Liver (tissue), 3 donors: ENCODE measurements around the gene TMEM35B.

Source experiments
- EGR1 ChIP-seq, 2 donors: IDR thresholded peaks; 2 replicates each; pipeline ENCODE4 v1.6.1; 2016 to 2018; ENCODE audit warnings: antibody characterized with exemption in 2 of 2, low read depth in 2 of 2
- FOXA1 ChIP-seq: IDR thresholded peaks from 2 replicates; pipeline ENCODE4 v1.6.1; 2016; ENCODE audit warnings: antibody characterized with exemption
- GABPA ChIP-seq, 2 donors: IDR thresholded peaks in 1 of 2; conservative IDR thresholded peaks in 1 of 2; 2 replicates each; pipeline ENCODE4 v1.6.1; 2016; ENCODE audit warnings: antibody characterized with exemption in 2 of 2, mild to moderate bottlenecking in 1 of 2, moderate library complexity in 1 of 2
- JUND ChIP-seq, 2 donors: IDR thresholded peaks; 2 replicates each; pipeline ENCODE4 v1.6.1; 2016; ENCODE audit warnings: antibody characterized with exemption in 2 of 2
- MAX ChIP-seq: IDR thresholded peaks from 2 replicates; pipeline ENCODE4 v1.6.1; 2016; ENCODE audit warnings: antibody characterized with exemption
- NR2F2 ChIP-seq: IDR thresholded peaks from 2 replicates; pipeline ENCODE4 v1.6.1; 2016; ENCODE audit warnings: antibody characterized with exemption
- RAD21 ChIP-seq, 2 donors: IDR thresholded peaks; 2 replicates each; pipeline ENCODE4 v1.6.1; 2016; ENCODE audit warnings: antibody characterized with exemption in 2 of 2, mild to moderate bottlenecking in 2 of 2
- TAF1 ChIP-seq: conservative IDR thresholded peaks from 2 replicates; pipeline ENCODE4 v1.6.1; 2016; ENCODE audit warnings: antibody characterized with exemption, mild to moderate bottlenecking
- YY1 ChIP-seq: IDR thresholded peaks from 2 replicates; pipeline ENCODE4 v1.6.1; 2016; ENCODE audit warnings: antibody characterized with exemption, mild to moderate bottlenecking
- TF ChIP-seq, protein P1 (sequence below): fragments of 150-350 bp; IDR thresholded peaks from 2 replicates; pipeline ENCODE4 v1.5.1; 2017; ENCODE audit warnings: improper control_type of control experiment, low read depth, low read length; ENCODE audit not compliant: missing input control
- TF ChIP-seq, protein P2 (sequence below): IDR thresholded peaks from 2 replicates; pipeline ENCODE4 v1.6.1; 2016; ENCODE audit warnings: antibody characterized with exemption
- donor health status: healthy.
- donor health status: healthy.

- TF ChIP-seq, protein P1, sequence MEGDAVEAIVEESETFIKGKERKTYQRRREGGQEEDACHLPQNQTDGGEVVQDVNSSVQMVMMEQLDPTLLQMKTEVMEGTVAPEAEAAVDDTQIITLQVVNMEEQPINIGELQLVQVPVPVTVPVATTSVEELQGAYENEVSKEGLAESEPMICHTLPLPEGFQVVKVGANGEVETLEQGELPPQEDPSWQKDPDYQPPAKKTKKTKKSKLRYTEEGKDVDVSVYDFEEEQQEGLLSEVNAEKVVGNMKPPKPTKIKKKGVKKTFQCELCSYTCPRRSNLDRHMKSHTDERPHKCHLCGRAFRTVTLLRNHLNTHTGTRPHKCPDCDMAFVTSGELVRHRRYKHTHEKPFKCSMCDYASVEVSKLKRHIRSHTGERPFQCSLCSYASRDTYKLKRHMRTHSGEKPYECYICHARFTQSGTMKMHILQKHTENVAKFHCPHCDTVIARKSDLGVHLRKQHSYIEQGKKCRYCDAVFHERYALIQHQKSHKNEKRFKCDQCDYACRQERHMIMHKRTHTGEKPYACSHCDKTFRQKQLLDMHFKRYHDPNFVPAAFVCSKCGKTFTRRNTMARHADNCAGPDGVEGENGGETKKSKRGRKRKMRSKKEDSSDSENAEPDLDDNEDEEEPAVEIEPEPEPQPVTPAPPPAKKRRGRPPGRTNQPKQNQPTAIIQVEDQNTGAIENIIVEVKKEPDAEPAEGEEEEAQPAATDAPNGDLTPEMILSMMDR = no peak
- no peak for TF ChIP-seq MAX
- TF ChIP-seq RAD21 (IDR thresholded peaks at IDR 0.05) = no peak
- no peak for TF ChIP-seq TAF1
- TF ChIP-seq YY1 = no peak
- no peak for TF ChIP-seq EGR1 (IDR thresholded peaks at IDR 0.05; ENCODE audit: low read depth in 2 of 2)
- no peak for TF ChIP-seq JUND (IDR thresholded peaks at IDR 0.05)
- no peak for TF ChIP-seq GABPA (IDR thresholded peaks at IDR 0.05 in 1 of 2, conservative IDR thresholded peaks at IDR 0.05 in 1 of 2)
- TF ChIP-seq NR2F2 = no peak
- TF ChIP-seq FOXA1 = no peak
- TF ChIP-seq, protein P2, sequence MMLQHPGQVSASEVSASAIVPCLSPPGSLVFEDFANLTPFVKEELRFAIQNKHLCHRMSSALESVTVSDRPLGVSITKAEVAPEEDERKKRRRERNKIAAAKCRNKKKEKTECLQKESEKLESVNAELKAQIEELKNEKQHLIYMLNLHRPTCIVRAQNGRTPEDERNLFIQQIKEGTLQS = no peak
These were observed 8.0 kb downstream of the TMEM35B start for GRCh38 chr1:34977210-34977471.
